GM21390 (cell line): ENCODE results near the gene SEL1L3.

Experiments
- ATAC-seq: cut with Tn5 transposase; IDR thresholded peaks from one replicate; pipeline ENCODE4 v1.9.1; 2021; ENCODE audit not compliant: unreplicated experiment

The SEL1L3 gene

DNA sequence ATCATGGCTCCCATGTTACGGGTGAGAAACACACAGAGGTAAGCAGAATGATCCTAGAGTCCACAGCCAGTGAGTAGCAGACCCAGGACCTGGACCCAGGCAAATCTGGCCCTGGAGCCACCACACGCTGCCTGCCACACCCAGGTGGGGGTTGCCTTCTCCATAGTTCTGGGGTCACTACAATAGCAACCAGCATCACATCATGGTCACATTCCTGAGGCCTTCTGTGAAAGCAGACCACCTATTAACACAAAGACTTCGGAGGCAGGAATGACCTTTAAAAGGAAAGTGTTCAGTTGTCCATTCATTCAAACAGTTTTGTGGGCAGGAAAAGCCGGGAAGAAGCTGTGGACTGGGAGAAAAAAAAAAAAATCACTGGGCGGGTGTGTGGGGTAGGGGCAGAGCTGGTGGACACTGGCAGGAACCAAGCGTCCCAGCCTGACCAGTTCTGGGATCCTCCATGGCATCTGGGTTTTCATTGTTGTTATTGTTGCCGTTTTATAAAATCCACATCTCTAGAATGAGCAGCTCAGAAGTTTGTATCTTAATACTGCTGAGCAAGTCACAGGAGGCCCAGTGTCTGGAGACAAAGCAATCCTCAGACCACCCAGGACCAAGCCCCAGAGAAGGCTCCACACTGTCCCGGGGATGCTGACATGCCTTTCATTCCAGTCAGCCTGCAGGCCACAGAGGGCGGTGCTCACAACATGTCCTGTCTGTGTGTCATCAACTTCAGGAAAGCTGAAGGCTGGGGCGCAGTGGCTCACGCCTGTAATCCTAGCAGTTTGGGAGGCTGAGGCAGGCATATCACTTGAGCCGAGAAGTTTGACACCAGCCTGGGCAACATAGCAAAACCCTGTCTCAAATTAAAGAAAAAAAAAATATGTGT, 67.0 kb downstream of the SEL1L3 start:
- ATAC-seq: no peak

DNA sequence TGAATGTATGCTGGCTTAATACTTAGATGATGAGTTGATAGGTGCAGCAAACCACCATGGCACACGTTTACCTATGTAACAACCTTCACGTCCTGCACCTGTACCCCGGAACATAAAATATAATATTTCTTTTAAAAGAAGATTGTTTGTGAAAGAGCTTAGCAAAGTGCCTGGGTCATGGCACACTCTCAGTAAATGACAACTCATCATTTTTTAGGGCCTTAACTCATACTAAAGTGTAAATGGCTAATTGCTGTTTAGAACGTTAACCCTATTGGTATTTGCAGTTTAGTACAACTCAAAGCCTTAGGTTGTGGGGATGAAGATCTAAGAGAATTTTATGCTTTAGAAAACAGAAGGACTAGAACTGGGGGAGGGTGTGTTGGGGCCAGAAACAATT, 67.7 kb downstream of the SEL1L3 start:
- ATAC-seq: no peak

DNA sequence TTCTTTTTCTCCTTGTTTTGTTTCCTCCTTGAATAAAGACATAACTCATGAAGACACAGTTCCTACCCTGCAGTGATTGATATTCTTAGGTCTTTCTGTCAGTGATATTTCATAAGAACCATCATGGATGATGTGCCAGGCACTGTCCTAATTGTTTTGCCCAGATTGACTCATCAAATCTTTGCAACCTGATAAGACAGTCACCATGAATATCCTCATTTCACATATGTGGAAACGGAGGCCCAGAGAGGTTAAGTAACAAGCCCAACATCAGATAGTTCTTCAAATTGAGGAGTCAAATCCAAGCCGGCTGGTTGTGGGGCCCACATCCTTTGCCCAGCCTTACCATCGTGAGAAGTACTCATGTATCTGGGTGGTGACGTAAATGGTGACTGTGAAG, 69.9 kb downstream of the SEL1L3 start:
- ATAC-seq: no peak

DNA sequence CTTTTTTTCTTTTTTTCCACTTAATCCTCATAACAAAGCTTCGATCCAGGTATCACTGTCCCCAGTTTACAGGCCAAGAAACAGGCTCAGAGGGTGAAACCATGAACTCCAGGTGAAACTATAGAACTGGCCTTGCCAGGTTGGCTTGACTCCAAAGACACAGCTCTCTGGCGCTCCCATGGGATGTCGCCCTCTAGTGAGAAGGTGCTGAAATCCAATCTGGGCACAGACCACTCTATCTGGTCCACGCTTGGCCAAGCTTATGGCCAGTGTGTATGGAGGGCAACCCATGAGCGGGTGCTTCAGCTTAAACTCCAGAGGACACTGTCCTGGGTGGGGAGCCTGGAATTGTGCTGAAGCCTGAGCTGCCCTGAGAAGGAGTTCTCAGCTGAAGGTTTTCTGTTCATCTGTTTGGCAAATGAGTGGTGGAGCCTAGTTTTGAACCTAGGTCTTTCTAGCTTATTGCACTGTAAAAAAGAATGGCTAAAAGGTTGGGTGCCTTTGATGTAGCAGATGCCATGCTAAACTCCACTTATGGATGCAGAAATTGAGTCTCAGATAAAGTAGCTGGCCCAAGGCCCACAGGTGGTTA, 70.5 kb downstream of the SEL1L3 start:
- ATAC-seq: no peak

DNA sequence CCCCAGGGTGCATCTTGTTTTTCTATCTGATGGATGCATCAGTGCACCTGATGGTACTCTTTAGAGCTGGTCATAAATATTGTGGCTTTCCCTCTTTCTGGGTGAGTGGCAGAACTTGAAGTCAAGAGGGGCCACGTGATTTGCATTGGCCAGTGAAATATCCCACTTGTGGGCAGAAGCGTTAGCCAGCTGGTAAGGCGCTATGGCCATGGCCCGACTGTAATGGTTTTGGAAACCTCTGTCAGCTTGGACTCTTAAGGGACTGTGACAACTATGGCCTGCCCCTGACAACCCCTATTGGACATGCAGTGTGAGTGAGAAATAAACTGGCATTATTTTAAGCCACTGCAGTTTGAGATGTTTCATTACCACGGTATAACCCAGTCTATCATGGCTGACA, 72.8 kb downstream of the SEL1L3 start:
- ATAC-seq: no peak

DNA sequence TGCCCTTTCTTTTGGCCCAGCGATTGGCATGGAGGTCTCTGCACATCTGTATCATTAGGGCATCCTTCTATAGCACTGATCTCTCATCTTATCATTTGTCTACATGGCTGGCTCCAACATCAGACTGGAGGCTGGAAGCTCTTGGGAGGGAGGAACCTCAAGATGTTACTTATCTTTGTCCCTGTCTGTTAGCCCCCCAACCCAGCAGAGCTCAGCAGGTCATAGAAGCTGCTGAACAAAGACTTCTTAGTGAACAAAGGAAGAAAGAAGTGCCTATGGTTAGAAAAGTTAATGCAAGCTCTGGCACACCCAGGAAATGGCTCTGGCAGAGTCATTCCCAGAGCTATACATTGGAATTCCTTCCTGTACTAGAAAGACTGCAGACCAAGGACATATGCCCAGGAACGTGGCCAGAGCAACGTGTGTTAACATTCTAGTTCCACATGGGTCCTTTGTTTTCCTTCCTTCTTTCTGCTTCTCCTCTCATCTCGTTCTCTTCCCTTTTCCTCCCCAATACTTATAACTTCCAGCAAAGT, 74.0 kb downstream of the SEL1L3 start:
- ATAC-seq: no peak

DNA sequence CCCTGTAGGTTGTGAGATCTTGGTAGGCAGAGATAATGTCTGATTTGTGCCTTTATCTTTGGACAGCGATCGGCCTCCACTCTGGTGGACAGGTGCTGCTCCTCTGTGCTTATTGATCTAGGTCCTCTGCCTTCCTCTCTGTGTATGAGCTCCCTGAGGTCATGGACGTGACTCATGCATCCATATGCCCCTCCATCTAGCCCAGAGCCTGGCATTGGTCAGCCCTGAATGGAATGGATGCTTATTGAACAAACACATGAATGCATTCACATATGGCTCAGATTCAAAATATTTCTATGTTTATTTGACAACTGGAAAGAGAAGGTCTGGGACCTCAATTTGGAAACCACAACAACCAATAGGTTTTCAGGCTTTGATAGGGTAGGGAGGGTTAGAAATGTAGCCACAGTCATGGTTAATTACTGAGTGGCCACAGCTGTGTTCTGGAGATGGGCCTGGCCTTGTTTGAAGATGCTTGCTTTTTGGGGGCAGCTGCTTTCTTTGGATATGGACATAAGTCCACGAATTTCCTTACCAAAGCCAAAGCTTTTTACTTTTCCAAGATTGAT, 76.2 kb downstream of the SEL1L3 start:
- no peak for ATAC-seq

DNA sequence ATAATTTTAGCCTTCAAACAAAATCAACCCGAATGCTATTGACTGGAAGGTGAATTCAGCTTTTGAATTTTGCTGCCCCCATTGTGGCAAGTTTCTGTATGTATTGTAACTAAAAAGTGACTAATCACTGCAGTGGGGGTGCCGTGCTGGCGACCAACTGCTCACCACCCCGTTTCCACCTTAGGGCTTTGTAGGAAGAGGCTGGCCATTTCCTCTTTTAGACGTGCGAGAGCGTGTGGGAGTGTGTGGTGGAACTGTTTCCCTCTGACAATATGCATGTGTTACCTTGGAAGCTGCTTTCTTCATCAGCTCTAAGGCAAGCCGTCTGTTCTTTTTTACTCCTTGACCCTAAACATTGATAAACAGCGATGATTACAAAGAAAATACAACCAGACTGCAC, 78.8 kb downstream of the SEL1L3 start:
- no peak for ATAC-seq

DNA sequence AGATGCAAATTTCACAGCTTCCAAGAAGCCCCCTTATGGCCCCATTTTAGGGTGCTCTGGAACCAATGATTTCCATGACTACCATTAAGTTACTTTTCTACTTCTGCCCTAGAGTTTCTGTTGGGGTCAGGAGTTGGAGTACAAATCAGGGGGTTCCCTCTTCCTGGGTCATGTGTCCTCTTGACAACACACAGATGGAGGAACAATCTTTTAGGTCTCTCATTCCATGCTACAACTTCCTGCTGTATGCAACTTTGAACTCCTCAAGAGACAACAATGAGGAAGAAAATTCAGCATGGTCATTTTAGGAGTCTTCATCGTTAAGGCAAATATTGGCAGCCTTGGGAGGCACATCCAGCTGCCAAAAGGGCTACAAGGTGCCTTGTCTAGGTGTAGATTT, 79.7 kb downstream of the SEL1L3 start:
- no peak for ATAC-seq

DNA sequence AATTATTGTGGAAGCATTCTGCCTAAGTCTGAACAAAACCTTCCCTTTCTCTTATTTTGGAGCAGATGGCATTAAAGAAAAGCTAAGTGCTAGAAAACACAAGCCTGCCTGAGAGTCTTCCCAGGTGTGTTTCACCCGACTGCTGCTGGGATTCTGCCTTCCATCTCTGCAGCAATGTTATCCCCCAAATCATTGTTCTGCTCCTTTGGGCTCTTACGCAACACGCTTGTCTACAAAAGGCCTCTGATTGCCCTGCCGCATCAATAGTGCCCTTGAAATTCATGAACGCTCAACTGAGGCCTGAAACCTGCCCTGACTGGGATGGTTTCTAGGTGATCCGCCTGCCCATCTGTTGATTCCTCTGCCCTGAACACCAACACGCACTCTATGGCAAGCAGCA, 80.3 kb downstream of the SEL1L3 start:
- no peak for ATAC-seq

DNA sequence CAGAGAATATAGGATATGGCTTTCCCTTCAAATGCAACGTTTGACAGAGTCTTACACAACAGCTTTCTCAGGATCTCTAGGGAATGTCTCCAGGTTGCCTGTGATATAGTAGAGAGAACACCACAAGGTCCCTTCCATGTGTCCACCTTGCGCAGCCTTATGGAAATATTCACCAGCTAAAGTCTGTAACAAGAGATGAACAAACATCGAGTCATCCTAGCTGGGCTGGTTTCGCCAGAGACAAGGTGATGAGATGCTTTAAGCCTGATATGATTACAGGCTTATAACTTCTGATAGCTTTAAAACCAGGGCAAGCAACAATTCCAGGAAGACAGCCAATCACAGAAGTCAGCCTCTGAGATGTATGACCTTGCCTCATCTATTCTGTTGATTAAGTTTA, 83.8 kb downstream of the SEL1L3 start:
- no peak for ATAC-seq

DNA sequence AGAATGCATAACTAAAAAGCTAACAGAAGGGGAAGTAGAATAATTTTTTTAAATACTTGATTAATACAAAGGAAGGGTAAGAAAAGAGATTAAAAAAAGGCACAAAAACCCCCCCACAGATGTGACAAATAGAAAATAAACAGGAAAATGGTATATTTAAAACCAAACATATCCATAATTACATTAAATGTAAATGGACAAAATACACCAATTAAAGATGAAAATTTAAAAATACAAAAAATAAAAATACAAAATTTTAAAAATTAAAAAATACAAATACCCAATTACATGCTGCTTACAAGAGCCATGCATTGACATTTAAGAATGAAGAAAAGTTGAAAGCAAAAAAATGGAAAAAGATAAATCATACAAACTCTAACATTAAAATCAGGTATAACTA, 86.0 kb downstream of the SEL1L3 start:
- no peak for ATAC-seq

DNA sequence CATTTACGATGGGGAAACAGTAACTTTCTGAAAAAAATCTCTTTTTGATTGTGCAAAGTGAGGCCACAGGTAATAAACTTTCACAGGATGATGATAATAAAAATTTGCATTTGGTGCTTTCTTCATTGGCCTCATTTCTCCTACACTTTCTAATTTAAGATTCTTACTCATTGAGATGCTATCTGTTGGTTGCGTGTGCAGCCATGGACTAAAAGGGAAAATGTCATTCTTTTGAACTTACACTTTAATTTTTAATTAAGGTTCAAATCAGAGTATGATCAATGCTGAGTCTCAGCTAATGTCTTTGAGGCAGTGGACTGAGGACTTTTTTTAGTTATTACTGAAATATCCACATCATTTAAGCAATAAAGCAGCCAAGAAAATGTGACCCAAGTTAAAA, 87.6 kb downstream of the SEL1L3 start:
- no peak for ATAC-seq

DNA sequence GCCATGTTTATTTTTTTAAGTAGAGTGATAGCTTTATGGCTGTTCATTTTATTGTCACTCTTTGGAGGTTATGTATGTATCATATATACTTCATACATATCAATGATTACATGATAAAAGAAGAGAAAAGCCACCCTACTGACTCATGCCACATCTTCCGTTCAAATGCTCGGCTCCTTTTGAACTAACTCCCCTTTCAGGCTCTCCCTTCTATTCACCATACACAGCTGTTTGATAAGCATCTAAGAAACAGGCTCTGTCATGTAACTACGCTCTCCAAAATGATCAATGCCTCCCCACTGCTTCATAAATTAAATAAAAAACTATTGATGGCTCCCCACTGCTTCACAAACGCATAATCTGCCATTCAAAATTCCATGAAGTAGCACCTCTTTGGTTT, 89.4 kb downstream of the SEL1L3 start:
- ATAC-seq: no peak

DNA sequence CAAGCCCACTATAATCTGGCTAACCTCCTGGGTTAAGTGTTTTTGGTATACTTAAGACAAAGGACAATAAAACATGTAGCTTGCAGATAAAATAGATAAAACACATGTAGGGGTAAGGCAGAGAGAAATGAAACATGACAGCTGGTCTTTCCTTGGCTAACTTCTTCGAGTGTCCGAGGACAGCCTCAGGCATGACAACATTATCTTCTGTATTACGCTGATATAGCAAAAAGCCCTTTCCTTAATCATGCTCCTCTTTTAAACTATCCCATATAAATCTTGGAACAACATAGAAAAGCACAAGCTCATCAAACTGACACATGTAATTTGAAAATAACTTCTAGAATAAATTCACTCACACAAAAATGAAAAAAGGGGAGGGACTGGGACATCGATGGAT, 91.1 kb downstream of the SEL1L3 start:
- no peak for ATAC-seq

DNA sequence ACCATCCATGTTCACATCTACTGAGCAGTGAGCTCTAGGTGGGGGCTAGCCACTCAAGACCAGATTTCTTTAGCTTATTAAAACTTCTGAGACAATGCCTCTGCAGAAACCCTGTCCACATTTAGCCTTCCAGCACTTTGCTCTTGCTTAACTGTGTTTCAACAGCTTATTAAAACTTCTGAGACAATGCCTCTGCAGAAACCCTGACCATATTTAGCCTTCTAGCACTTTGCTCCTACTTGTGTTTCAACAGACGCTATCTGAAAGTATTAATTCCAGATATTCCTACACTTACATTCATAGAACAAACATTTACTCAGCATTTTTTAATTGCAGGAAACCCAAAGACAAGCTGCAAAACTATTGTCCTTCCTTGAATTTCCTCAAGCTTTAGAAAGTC, 91.9 kb downstream of the SEL1L3 start:
- no peak for ATAC-seq

DNA sequence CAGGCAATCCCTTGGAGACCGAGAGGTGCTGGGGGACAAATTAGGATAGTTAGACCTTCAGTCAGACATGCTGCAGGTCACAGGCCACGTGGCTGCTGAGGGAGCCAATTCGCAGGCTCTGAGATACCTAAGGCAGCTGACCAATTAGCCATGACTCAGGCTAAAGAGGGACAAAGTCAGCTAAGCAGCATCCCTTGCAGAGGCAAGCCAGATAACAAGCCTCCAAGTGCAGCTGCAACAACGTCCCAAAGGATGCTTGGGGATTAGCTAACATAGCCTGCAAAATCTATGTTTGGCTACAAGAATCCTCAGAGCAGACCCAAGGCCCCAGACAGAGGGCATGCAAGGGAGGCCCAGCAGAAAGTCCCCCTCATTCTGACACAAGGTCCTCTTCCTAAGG, 93.5 kb downstream of the SEL1L3 start:
- no peak for ATAC-seq

DNA sequence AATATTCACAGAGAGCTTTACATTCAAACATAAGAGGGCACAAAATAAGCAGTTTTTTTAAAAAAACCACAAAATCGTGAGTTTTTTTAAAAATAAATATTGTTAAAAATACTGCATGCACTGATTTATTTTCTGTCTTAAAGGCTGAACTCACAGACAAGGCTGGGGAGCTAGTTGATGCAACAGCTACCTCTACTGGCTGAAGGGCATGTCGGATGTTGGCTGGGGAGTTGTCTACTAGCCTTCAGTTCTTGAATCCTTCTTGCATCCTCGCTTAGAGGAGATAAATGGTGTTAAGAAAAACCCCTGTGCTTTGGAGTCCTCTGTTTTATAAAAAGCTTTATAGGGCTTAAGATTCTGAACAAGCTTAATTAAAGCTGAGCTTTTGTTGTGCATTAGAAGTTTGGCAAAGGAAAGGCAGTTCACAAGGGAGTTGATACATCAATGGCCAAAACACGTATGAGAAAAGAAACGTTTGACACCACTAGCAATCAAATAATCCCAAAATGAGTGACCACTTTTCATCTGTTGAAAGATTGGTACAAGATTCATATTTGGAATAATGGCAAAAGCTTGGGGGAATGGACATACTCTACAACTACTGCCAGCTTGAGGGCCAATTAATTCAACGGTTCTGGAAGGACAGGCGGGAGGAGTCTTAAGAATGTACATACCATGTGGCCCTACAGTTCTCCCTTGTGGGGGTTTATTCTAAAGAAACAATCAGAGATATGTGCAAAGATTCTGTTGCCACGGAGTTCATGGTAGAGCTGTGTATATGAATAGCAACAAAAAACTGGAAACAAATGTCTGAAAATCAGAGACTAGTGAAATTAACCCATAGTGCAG, 94.7 kb downstream of the SEL1L3 start:
- peak; percentile 71 for ATAC-seq

DNA sequence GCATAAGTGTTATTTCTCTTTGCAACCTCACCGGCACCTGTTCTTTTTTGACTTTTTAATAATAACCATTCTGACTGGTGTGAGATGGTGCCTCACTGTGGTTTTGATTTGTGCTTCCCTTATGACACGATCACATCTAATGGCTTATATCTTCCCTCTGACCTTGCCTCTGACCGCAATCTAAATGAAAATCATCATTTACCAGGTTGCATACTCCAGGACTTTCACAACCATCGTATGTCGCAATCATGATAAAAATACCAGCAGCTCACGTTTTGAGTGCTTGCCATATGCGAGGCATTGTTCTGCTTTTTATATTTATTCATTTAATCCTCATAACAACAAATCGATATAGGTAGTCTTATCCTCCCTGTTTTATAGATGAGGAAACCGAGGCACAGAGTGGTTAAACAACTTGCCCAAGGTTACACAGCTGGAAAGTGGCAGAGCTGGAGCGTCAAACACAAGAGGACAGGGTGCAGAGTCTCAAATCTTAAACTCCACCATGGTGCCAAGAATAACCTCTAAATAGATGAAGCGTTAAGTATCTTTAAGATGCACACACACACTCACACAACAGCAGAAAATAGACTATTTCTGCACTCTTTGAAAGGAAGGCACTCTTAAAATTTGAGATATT, 102.2 kb downstream of the SEL1L3 start:
- ATAC-seq: no peak

DNA sequence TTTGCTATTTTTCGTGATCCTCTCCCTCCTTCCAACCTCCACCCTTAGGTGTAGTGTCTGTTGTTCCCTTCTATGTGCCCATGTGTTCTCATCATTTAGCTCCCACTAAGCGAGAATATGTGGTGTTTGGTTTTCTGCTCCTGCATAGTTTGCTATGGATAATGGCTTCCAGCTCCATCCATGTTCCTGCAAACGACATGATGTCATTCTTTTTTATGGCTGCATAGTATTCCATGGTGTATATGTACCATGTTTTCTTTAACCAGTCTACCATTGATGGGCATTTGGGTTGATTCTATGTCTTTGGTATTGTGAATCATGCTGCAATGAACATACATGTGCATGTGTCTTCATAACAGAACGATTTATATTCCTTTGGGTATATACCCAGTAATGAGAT, 102.7 kb downstream of the SEL1L3 start:
- ATAC-seq: no peak

DNA sequence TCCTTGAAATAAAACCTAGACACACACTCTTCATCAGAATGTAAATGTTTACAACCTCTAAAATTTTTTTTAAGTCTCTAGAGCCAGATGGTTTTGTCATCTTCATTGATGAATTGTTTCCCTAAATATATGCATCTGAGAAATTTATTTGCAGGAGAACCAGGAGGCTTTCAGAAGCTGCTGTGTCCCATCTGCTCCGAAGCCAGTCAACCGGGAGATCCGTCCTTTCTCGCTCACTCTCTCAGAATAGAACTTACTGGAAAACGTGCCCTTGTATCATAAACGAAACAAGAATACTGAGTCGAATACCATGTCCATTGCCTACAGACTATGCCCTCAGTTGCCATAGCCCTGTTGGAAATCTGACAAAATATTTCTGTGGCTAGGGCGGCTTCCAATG, 103.7 kb downstream of the SEL1L3 start:
- ATAC-seq: no peak
